RWPE1 (cell line): ENCODE results near the gene DDX41.

Experiments used
- CTCF ChIA-PET: fragments of 350-600 bp; sonication (Branson Sonifier 250); formaldehyde crosslinking; extraction: SDS; loops from one replicate; lab custom pipeline; 2021; lab: Yijun Ruan, JAX
- POLR2A ChIA-PET: fragments of 400-600 bp; formaldehyde crosslinking; extraction: SDS; loops from one replicate; lab custom pipeline; 2020; ENCODE audit warnings: antibody characterized with exemption; ENCODE audit not compliant: low non-redundant PET; lab: Yijun Ruan, JAX
- DNase-seq: peaks from one replicate; pipeline ENCODE4 v3.0.0; 2012; ENCODE audit warnings: low spot score
- H3K27ac ChIP-seq: fragments of 450-650 bp; 2 replicates; pipeline ENCODE4 v1.5.1; 2017
- CTCF ChIP-seq: fragments of 450-650 bp; conservative IDR thresholded peaks from 2 replicates; pipeline ENCODE4 v1.5.1; 2017; ENCODE audit warnings: low read depth, mild to moderate bottlenecking

The DDX41 gene

GRCh38 chr5:177526191-177526590 lies 9.4 kb upstream of the DDX41 start:
- no peak for DNase-seq
- POLR2A ChIA-PET = no interaction called here
- H3K27ac ChIP-seq = no peak overlapping the region; the same call in 1 of the 2 replicates
- no peak for TF ChIP-seq CTCF
- CTCF ChIA-PET = interaction anchor here (0.5 kb wide), 1 partner anchor 10 kb away, joined by 3 read pairs; no protein-coding TSS in a partner anchor

- H3K27ac ChIP-seq = peak overlapping the region; percentile 14
- no peak for DNase-seq
- TF ChIP-seq CTCF = no peak
- ChIA-PET POLR2A (no interaction called here), CTCF (interaction anchor here (0.6 kb wide), 1 partner anchor 18 kb away, joined by 4 read pairs; no protein-coding TSS in a partner anchor)
Observed at GRCh38 chr5:177524941-177525655, 8.3 kb upstream of the DDX41 start.

- H3K27ac ChIP-seq = peak overlapping the region; percentile 14
- ChIA-PET POLR2A (no interaction called here), CTCF (interaction anchor here (0.5 to 0.6 kb wide), 2 partner anchors 9 to 16 kb away, joined by 3 read pairs; no protein-coding TSS in a partner anchor)
- DNase-seq = no peak
- TF ChIP-seq CTCF = no peak
Observed at GRCh38 chr5:177524539-177524900, 7.8 kb upstream of the DDX41 start.

- no peak for DNase-seq
- no peak for TF ChIP-seq CTCF
- POLR2A ChIA-PET = no interaction called here
- CTCF ChIA-PET = interaction anchor here (0.5 to 0.6 kb wide), 2 partner anchors 8 to 15 kb away, joined by 3 read pairs; no protein-coding TSS in a partner anchor
- H3K27ac ChIP-seq = peak overlapping the region; percentile 14
Observed at GRCh38 chr5:177523711-177524538, 7.2 kb upstream of the DDX41 start.

- DNase-seq = no peak
- ChIA-PET POLR2A (interaction anchor here (0.6 kb wide), 1 partner anchor 107 kb away, joined by 6 read pairs; no protein-coding TSS in a partner anchor), CTCF (interaction anchor here (0.6 to 1.2 kb wide), 4 partner anchors 20 to 1123 kb away, joined by 3 to 4 read pairs (median 4); no protein-coding TSS in a partner anchor)
- peak overlapping the region; percentile 51 for H3K27ac ChIP-seq
- no peak for TF ChIP-seq CTCF
Observed at GRCh38 chr5:177520916-177521513, 4.3 kb upstream of the DDX41 start.

GRCh38 chr5:177520271-177520670 lies 3.5 kb upstream of the DDX41 start:
- CTCF ChIA-PET = interaction anchor here (0.6 to 1.2 kb wide), 2 partner anchors 26 to 41 kb away, joined by 3 to 4 read pairs; no protein-coding TSS in a partner anchor
- no peak for DNase-seq
- peak overlapping the region; percentile 51 for H3K27ac ChIP-seq
- TF ChIP-seq CTCF = no peak
- POLR2A ChIA-PET = no interaction called here
